Gastrocnemius medialis (tissue), 4 donors: ENCODE data around the gene LTBP1.

Source experiments
- CTCF ChIP-seq, 5 experiments: fragments of 450-650 bp in 3 of 5; fragments of 200-600 bp in 2 of 5; sonication (generic) in 2 of 5; IDR thresholded peaks in 4 of 5; conservative IDR thresholded peaks in 1 of 5; 1 replicate in 4 of 5; 2 replicates in 1 of 5; pipeline ENCODE4 v1.5.1; 2016 to 2019; ENCODE audit warnings: antibody characterized with exemption in 5 of 5, mild to moderate bottlenecking in 3 of 5, moderate library complexity in 3 of 5
- POLR2A ChIP-seq, 2 donors: fragments of 450-650 bp; IDR thresholded peaks; one replicate each; pipeline ENCODE4 v1.6.1; 2017; ENCODE audit warnings: antibody characterized with exemption in 2 of 2, mild to moderate bottlenecking in 2 of 2, moderate library complexity in 2 of 2

GRCh38 chr2:32925283-32925815 lies 21.4 kb upstream of the LTBP1 start:
- TF ChIP-seq POLR2A (IDR thresholded peaks at IDR 0.05) (no peak), CTCF (IDR thresholded peaks at IDR 0.05 in 4 of 5, conservative IDR thresholded peaks at IDR 0.05 in 1 of 5) (no peak)
